HEK293 (cell line): ENCODE measurements around the gene FBRSL1.

Experiments
- CTCF ChIA-PET: fragments of 350-600 bp; formaldehyde crosslinking; extraction: SDS; loops from one replicate; lab custom pipeline; 2021; ENCODE audit warnings: antibody characterized with exemption; lab: Yijun Ruan, JAX
- POLR2A ChIA-PET: fragments of 300-600 bp; formaldehyde crosslinking; extraction: SDS; loops from one replicate; lab custom pipeline; 2020; ENCODE audit warnings: antibody characterized with exemption, inconsistent platforms; lab: Yijun Ruan, JAX
- H3K27ac ChIP-seq: fragments of 200-500 bp; sonication (Bioruptor generic); 2 replicates; pipeline ENCODE4 v1.5.1; 2014; ENCODE audit warnings: low read depth, low read length, control low read depth, inconsistent platforms; ENCODE audit errors: extremely low read depth
- H3K36me3 ChIP-seq, 2 experiments: fragments of 200-500 bp in 1 of 2; sonication (Bioruptor generic) in 1 of 2; 1 replicate in 1 of 2; 2 replicates in 1 of 2; pipeline ENCODE4 v1.5.1; 2014 to 2017; ENCODE audit warnings: inconsistent platforms in 2 of 2, low read length in 2 of 2; ENCODE audit not compliant: control insufficient read depth in 2 of 2, insufficient read depth in 1 of 2
- H3K4me1 ChIP-seq: fragments of 200-500 bp; sonication (Bioruptor generic); 2 replicates; pipeline ENCODE4 v1.5.1; 2014; ENCODE audit warnings: mild to moderate bottlenecking, low read length, inconsistent platforms; ENCODE audit not compliant: control insufficient read depth, insufficient read depth
- H3K4me3 ChIP-seq: 2 replicates; pipeline ENCODE4 v1.5.1; 2011; ENCODE audit warnings: low read depth, mild to moderate bottlenecking, control low read depth, low read length, moderate library complexity
- H3K9me3 ChIP-seq: fragments of 200-500 bp; sonication (Bioruptor generic); 2 replicates; pipeline ENCODE4 v1.5.1; 2014; ENCODE audit warnings: low read depth, low read length, inconsistent platforms; ENCODE audit not compliant: control insufficient read depth, insufficient read depth
- GLIS1 ChIP-seq: fragments of 450-650 bp; formaldehyde crosslinking; IDR thresholded peaks from 2 replicates; pipeline ENCODE4 v1.5.1; 2016; ENCODE audit warnings: missing biosample characterization, missing genetic modification characterization
- KLF10 ChIP-seq: fragments of 450-650 bp; IDR thresholded peaks from 2 replicates; pipeline ENCODE4 v1.5.1; 2018; ENCODE audit warnings: missing biosample characterization, mild to moderate bottlenecking, missing genetic modification characterization
- KLF9 ChIP-seq: fragments of 450-650 bp; formaldehyde crosslinking; IDR thresholded peaks from 2 replicates; pipeline ENCODE4 v1.5.1; 2016; ENCODE audit warnings: missing biosample characterization, missing genetic modification characterization, low read depth
- PRDM1 ChIP-seq: fragments of 450-650 bp; formaldehyde crosslinking; IDR thresholded peaks from 2 replicates; pipeline ENCODE4; 2016; ENCODE audit warnings: missing biosample characterization, missing genetic modification characterization
- PRDM10 ChIP-seq: fragments of 450-650 bp; formaldehyde crosslinking; IDR thresholded peaks from 2 replicates; pipeline ENCODE4 v1.5.1; 2016; ENCODE audit warnings: missing biosample characterization, missing genetic modification characterization
- TSHZ1 ChIP-seq: fragments of 450-650 bp; formaldehyde crosslinking; IDR thresholded peaks from 2 replicates; pipeline ENCODE4 v1.5.1; 2016; ENCODE audit warnings: missing biosample characterization, missing genetic modification characterization, borderline replicate concordance
- ZBTB17 ChIP-seq: fragments of 450-650 bp; formaldehyde crosslinking; IDR thresholded peaks from 2 replicates; pipeline ENCODE4 v1.5.1; 2016; ENCODE audit warnings: missing biosample characterization, missing genetic modification characterization
- ZNF175 ChIP-seq: fragments of 450-650 bp; formaldehyde crosslinking; IDR thresholded peaks from 2 replicates; pipeline ENCODE4 v1.5.1; 2016; ENCODE audit warnings: missing biosample characterization, missing genetic modification characterization
- ZNF184 ChIP-seq: fragments of 450-650 bp; IDR thresholded peaks from 2 replicates; pipeline ENCODE4 v1.5.1; 2018; ENCODE audit warnings: missing biosample characterization, mild to moderate bottlenecking, missing genetic modification characterization
- ZNF19 ChIP-seq: fragments of 450-650 bp; formaldehyde crosslinking; IDR thresholded peaks from 2 replicates; pipeline ENCODE4; 2016; ENCODE audit warnings: missing biosample characterization, missing genetic modification characterization, low read depth
- ZNF211 ChIP-seq: fragments of 450-650 bp; formaldehyde crosslinking; IDR thresholded peaks from 2 replicates; pipeline ENCODE4 v1.5.1; 2016; ENCODE audit warnings: low read depth, missing biosample characterization, missing genetic modification characterization
- ZNF274 ChIP-seq, 2 experiments: fragments of 200-500 bp in 1 of 2; fragments of 450-650 bp in 1 of 2; sonication (Bioruptor generic) in 1 of 2; formaldehyde crosslinking in 1 of 2; IDR thresholded peaks; 2 replicates each; pipeline versions ENCODE4 v1.5.1 to v1.6.1; 2014 to 2016; ENCODE audit warnings: borderline replicate concordance in 1 of 2, inconsistent platforms in 1 of 2, low read length in 1 of 2, missing biosample characterization in 1 of 2, missing genetic modification characterization in 1 of 2
- ZNF426 ChIP-seq: fragments of 450-650 bp; formaldehyde crosslinking; IDR thresholded peaks from 2 replicates; pipeline ENCODE4 v1.5.1; 2017; ENCODE audit warnings: missing biosample characterization, missing genetic modification characterization, mild to moderate bottlenecking, inconsistent platforms, moderate library complexity
- ZNF529 ChIP-seq: fragments of 450-650 bp; formaldehyde crosslinking; IDR thresholded peaks from 2 replicates; pipeline ENCODE4 v1.5.1; 2017; ENCODE audit warnings: missing genetic modification characterization, missing biosample characterization; ENCODE audit not compliant: insufficient replicate concordance
- ZNF585B ChIP-seq: fragments of 450-650 bp; formaldehyde crosslinking; IDR thresholded peaks from 2 replicates; pipeline ENCODE4 v1.5.1; 2016; ENCODE audit warnings: missing biosample characterization, missing genetic modification characterization
- ZNF596 ChIP-seq: fragments of 450-650 bp; IDR thresholded peaks from 2 replicates; pipeline ENCODE4 v1.5.0; 2018; ENCODE audit warnings: missing biosample characterization, mild to moderate bottlenecking, missing genetic modification characterization, moderate library complexity
- ZNF792 ChIP-seq: fragments of 450-650 bp; formaldehyde crosslinking; IDR thresholded peaks from 2 replicates; pipeline ENCODE4 v1.5.1; 2016; ENCODE audit warnings: missing biosample characterization, missing genetic modification characterization
- ZSCAN4 ChIP-seq: fragments of 450-650 bp; formaldehyde crosslinking; IDR thresholded peaks from 2 replicates; pipeline ENCODE4 v1.5.1; 2017; ENCODE audit warnings: missing biosample characterization, missing genetic modification characterization
- ZXDB ChIP-seq: fragments of 450-650 bp; formaldehyde crosslinking; IDR thresholded peaks from 2 replicates; pipeline ENCODE4 v1.5.1; 2016; ENCODE audit warnings: missing biosample characterization, missing genetic modification characterization
- TF ChIP-seq, protein P1 (sequence below): sonication (generic); formaldehyde crosslinking; IDR thresholded peaks from 2 replicates; pipeline ENCODE4 v1.8.1; 2022; ENCODE audit warnings: mild to moderate bottlenecking, moderate library complexity, missing genetic modification reagents
- TF ChIP-seq, protein P2 (sequence below): fragments of 450-650 bp; formaldehyde crosslinking; IDR thresholded peaks from 2 replicates; pipeline ENCODE4 v1.5.1; 2016; ENCODE audit warnings: missing biosample characterization, missing genetic modification characterization

The FBRSL1 gene

DNA sequence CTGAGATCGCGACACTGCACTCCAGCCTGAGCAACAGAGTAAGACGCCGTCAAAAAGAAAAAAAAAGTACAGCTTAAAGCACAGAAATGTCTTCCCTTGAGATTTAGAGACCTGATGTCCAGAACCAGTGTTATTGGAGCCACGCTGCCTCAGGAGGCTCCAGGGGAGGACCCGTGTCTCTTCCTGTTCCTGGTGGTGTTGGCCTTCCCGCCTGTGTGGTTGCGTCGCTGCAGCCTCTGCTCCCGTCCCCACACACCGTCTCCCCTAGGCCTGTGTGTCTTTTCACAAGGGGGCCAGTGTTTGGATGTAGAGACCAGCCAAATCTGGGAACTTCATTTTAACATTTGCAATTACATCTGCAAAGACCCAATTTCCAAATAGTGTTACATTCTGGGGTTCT is 8.6 kb upstream of the FBRSL1 start (continued):
- TF ChIP-seq ZSCAN4 (tag by site-specific recombination) (no peak), ZNF274 (IDR thresholded peaks at IDR 0.05; ENCODE audit: low read length) (no peak), ZNF274 (tag by site-specific recombination; IDR thresholded peaks at IDR 0.05; ENCODE audit: borderline replicate concordance) (no peak), ZNF585B (tag by site-specific recombination) (no peak), ZNF19 (no peak)

GRCh38 chr12:132481771-132482745 is 7.9 kb upstream of the FBRSL1 start:
- TF ChIP-seq TSHZ1 (no peak), ZXDB (no peak), PRDM10 (tag by site-specific recombination) (no peak), ZNF596 (tag by site-specific recombination) (no peak), ZNF211 (tag by site-specific recombination) (no peak), ZBTB17 (tag by site-specific recombination) (no peak), ZNF529 (no peak), KLF10 (no peak), ZNF426 (tag by site-specific recombination) (no peak), ZNF175 (tag by site-specific recombination) (no peak), ZSCAN4 (tag by site-specific recombination) (no peak), ZNF184 (tag by site-specific recombination) (no peak), PRDM1 (no peak), GLIS1 (tag by site-specific recombination) (no peak), ZNF792 (tag by site-specific recombination) (no peak), KLF9 (no peak)
- TF ChIP-seq, protein P1, sequence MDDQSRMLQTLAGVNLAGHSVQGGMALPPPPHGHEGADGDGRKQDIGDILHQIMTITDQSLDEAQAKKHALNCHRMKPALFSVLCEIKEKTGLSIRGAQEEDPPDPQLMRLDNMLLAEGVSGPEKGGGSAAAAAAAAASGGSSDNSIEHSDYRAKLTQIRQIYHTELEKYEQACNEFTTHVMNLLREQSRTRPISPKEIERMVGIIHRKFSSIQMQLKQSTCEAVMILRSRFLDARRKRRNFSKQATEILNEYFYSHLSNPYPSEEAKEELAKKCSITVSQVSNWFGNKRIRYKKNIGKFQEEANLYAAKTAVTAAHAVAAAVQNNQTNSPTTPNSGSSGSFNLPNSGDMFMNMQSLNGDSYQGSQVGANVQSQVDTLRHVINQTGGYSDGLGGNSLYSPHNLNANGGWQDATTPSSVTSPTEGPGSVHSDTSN (CRISPR knock-in tag): no peak
- TF ChIP-seq, protein P2, sequence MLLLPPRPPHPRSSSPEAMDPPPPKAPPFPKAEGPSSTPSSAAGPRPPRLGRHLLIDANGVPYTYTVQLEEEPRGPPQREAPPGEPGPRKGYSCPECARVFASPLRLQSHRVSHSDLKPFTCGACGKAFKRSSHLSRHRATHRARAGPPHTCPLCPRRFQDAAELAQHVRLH: no peak
- no peaks in the 10 kb centered on the region for H3K4me1 ChIP-seq
- CTCF ChIA-PET: no interaction called here
- H3K9me3 ChIP-seq: no peaks in the 10 kb centered on the region
- no peak overlapping the region for H3K4me3 ChIP-seq
- POLR2A ChIA-PET: no interaction called here
- H3K27ac ChIP-seq: no peak overlapping the region
- no peaks in the 10 kb centered on the region for H3K36me3 ChIP-seq
